CD4-positive, alpha-beta T cell (primary cell): ENCODE data around the gene ZC3H18. TPM values are rescaled to one million over a fixed set of nuclear protein-coding genes. Genes with fewer than 3 reads are reported as not detected.

ENCODE experiments used
- ATAC-seq: fragments of 200-7000 bp; cut with Tn5 transposase; one replicate; pipeline ENCODE4 v1.10.0; 2022; ENCODE audit warnings: mild to moderate bottlenecking; ENCODE audit not compliant: poor library complexity
- CTCF ChIA-PET: fragments of 350-600 bp; sonication (Branson Sonifier 250); formaldehyde crosslinking; loops from one replicate; lab custom pipeline; 2021; ENCODE audit warnings: antibody characterized with exemption, inconsistent platforms; lab: Charles Lee
- POLR2A ChIA-PET: fragments of 350-600 bp; sonication (Branson Sonifier 250); formaldehyde crosslinking; loops from one replicate; lab custom pipeline; 2021; ENCODE audit warnings: antibody characterized with exemption, inconsistent platforms; lab: Charles Lee
- DNase-seq, 14 experiments: peaks; one replicate each; pipeline ENCODE4 v3.0.0-alpha.2; 2013 to 2020; ENCODE audit warnings: mixed read lengths in 2 of 14
- H3K27ac ChIP-seq, 2 donors: one replicate each; pipeline versions ENCODE4 v1.5.1 to v1.7.0; 2013; ENCODE audit warnings: low read length in 2 of 2, low read depth in 1 of 2, mild to moderate bottlenecking in 1 of 2
- H3K27me3 ChIP-seq, 2 experiments: 1 replicate in 1 of 2; 2 replicates in 1 of 2; pipeline versions ENCODE4 v1.6.1 to v1.7.0; 2013; ENCODE audit warnings: low read length in 2 of 2, control low read depth in 1 of 2, mild to moderate bottlenecking in 1 of 2, moderate library complexity in 1 of 2; ENCODE audit not compliant: insufficient read depth in 2 of 2, control insufficient read depth in 1 of 2
- H3K36me3 ChIP-seq: one replicate; pipeline ENCODE4 v1.6.1; 2013; ENCODE audit warnings: low read length, control low read depth; ENCODE audit not compliant: insufficient read depth
- H3K4me1 ChIP-seq: one replicate; pipeline ENCODE4 v1.6.1; 2013; ENCODE audit warnings: low read length, control low read depth; ENCODE audit not compliant: insufficient read depth
- H3K4me3 ChIP-seq: one replicate; pipeline ENCODE4 v1.5.1; 2013; ENCODE audit warnings: mild to moderate bottlenecking, low read length, moderate library complexity
- H3K9me3 ChIP-seq, 2 experiments: 1 replicate in 1 of 2; 2 replicates in 1 of 2; pipeline versions ENCODE4 v1.6.1 to v1.7.0; 2013; ENCODE audit warnings: low read length in 2 of 2, mild to moderate bottlenecking in 2 of 2, control low read depth in 1 of 2, moderate library complexity in 1 of 2; ENCODE audit not compliant: control insufficient read depth in 1 of 2, insufficient read depth in 1 of 2
- H3K27ac Mint-ChIP-seq: one replicate; pipeline ENCODE4 v1.8.0; 2020; ENCODE audit warnings: mixed read lengths
- H3K27me3 Mint-ChIP-seq: one replicate; pipeline ENCODE4 v1.8.0; 2021; ENCODE audit warnings: mixed read lengths
- H3K36me3 Mint-ChIP-seq: one replicate; pipeline ENCODE4 v1.8.0; 2021; ENCODE audit warnings: low read depth, mixed read lengths
- H3K4me1 Mint-ChIP-seq: one replicate; pipeline ENCODE4 v1.8.0; 2021; ENCODE audit warnings: low read depth, mixed read lengths
- H3K4me3 Mint-ChIP-seq: one replicate; pipeline ENCODE4 v1.8.0; 2020; ENCODE audit warnings: mild to moderate bottlenecking, mixed read lengths
- H3K9me3 Mint-ChIP-seq: one replicate; pipeline ENCODE4 v1.8.0; 2020; ENCODE audit warnings: mixed read lengths
- CTCF ChIP-seq: fragments of 200-600 bp; IDR thresholded peaks from one replicate; pipeline ENCODE4 v1.8.0; 2022; ENCODE audit warnings: antibody characterized with exemption, mild to moderate bottlenecking
- intact Hi-C, 2 experiments: fragments of 100-400 bp; cut with DNase I in 1 of 2; cut with micrococcal nuclease in 1 of 2; formaldehyde crosslinking; loops; one replicate each; pipeline versions ENCODE4 v1.15.1 to v1.9.0; 2023 to 2025; cut with DNase I, micrococcal nuclease
- total RNA-seq, 174 experiments: library from RNA in 2 of 174; stranded (reverse) in 2 of 174; gene quantifications; one replicate each; pipeline ENCODE4 v1.2.3 and lab custom pipeline; 2021 to 2026

Gene ZC3H18
- total RNA-seq, 2 experiments from 2014 or later = 92.6 to 93.7 TPM

DNA sequence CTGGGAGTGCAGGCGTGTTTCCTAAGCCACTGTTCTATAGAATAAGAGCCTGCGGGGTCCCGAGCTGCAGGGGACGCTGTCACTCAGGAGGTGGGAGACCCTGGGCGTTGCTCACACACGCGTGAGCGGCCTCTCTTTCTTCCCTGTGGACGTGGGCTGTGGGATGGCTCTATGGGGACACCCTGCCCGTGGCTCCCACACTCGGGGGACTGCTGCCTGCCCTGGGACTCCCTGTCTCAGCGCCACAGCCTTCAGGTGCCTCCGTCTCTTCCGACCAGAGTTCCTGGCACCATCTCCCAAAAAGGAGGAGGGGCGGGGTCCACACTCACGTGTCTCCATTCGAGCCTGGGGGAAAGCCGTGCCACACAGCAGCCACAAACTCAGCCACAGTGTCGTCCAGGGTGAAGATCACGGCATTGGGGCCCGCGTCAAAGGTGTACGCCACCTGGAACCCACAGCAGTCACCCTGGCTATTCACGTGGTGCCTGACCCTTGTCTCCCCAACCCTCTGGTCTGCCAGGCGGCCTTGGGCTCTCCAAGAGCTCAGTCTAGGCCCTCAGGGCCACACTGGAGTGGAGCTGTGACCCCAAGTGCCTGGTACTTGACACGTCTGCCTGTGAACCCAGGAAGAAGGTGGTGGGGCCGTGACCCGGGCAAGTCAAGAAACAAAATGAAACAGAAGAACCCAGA, 84.3 kb downstream of the ZC3H18 start:
- ATAC-seq = no peak
- H3K4me3 Mint-ChIP-seq = peak overlapping the region; percentile 11
- peak in 1 of 14 experiments; percentile 17 for DNase-seq
- no peaks in the 10 kb centered on the region for H3K9me3 Mint-ChIP-seq
- TF ChIP-seq CTCF = no peak
- Histone ChIP-seq H3K9me3 (no peaks in the 10 kb centered on the region), H3K27ac (no peak overlapping the region), H3K4me1 (peaks cover 27% of the 10 kb centered on the region), H3K27me3 (no peaks in the 10 kb centered on the region), H3K4me3 (no peak overlapping the region), H3K36me3 (peaks cover 18% of the 10 kb centered on the region)
- peaks cover 8% of the 10 kb centered on the region for H3K4me1 Mint-ChIP-seq
- H3K27ac Mint-ChIP-seq = peak overlapping the region; percentile 33
- ChIA-PET POLR2A (no interaction called here), CTCF (no interaction called here)
- intact Hi-C loops = loop anchor here (5.0 kb wide), 1 partner anchor 33 kb away; the partner anchor contains the start of gene SNAI3 (in 2 of the 2)
- H3K27me3 Mint-ChIP-seq = no peaks in the 10 kb centered on the region
- peaks cover 13% of the 10 kb centered on the region for H3K36me3 Mint-ChIP-seq

GRCh38 chr16:88655053-88655732, 85.0 kb downstream of the ZC3H18 start:
- Histone ChIP-seq H3K9me3 (no peaks in the 10 kb centered on the region), H3K27me3 (no peaks in the 10 kb centered on the region), H3K4me1 (peaks cover 20% of the 10 kb centered on the region), H3K4me3 (no peak overlapping the region), H3K27ac (no peak overlapping the region), H3K36me3 (peaks cover 16% of the 10 kb centered on the region)
- POLR2A ChIA-PET = no interaction called here
- Mint-ChIP-seq H3K4me3 (no peak overlapping the region), H3K27me3 (no peaks in the 10 kb centered on the region), H3K27ac (peak overlapping the region; percentile 33), H3K4me1 (peaks cover 8% of the 10 kb centered on the region), H3K9me3 (no peaks in the 10 kb centered on the region), H3K36me3 (peaks cover 13% of the 10 kb centered on the region)
- CTCF ChIA-PET = no interaction called here
- TF ChIP-seq CTCF = no peak
- intact Hi-C loops = no loop called here
- ATAC-seq (no peak), DNase-seq (no peak)

DNA sequence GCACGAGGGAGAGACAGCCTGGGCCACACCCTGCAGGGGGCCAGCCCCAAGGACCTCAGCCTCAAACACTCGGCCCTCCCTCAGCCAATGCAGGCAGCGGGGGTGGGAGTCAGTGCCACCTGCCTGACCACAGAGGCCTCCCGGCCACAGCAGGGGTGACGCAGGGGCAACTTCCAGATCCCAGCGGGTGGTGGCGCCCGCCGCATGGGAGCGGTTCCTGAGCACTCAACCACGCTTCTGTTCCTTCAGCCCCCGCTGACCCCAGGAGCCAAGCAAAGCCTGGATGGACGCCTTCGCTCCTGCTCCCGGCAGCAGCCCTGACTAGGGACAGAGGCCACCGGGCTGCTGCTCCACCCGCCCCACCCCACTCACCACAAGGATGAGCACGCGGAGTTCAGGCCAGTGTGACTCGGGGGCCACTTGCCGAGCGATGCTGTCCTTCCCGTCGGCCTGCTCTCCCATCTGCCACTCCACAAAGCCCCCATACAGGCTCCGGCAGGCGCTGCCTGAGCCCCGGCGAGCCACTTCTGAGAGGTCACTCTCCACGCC, 85.6 kb downstream of the ZC3H18 start:
- no peaks in the 10 kb centered on the region for H3K9me3 Mint-ChIP-seq

More for the DNA sequence above, 85.6 kb downstream of the ZC3H18 start:
- ChIA-PET POLR2A (no interaction called here), CTCF (no interaction called here)
- H3K4me1 ChIP-seq = peaks cover 19% of the 10 kb centered on the region
- Mint-ChIP-seq H3K4me3 (no peak overlapping the region), H3K4me1 (peaks cover 8% of the 10 kb centered on the region), H3K27ac (no peak overlapping the region), H3K36me3 (peaks cover 12% of the 10 kb centered on the region), H3K27me3 (no peaks in the 10 kb centered on the region)
- no peaks in the 10 kb centered on the region for H3K9me3 ChIP-seq
- intact Hi-C loops = no loop called here
- H3K27me3 ChIP-seq = no peaks in the 10 kb centered on the region
- no peak overlapping the region for H3K4me3 ChIP-seq
- no peak overlapping the region for H3K27ac ChIP-seq
- DNase-seq (peak in 1 of 14 experiments; percentile 23), ATAC-seq (no peak)
- TF ChIP-seq CTCF = no peak
- peaks cover 16% of the 10 kb centered on the region for H3K36me3 ChIP-seq
